COLO668 (cell line): ENCODE results near the gene MAP10.
A peak's percentile ranks its signal among the peaks of the same experiment; 100 is the strongest.
"Not testable (repeated sequence)": the region's sequence is repeated elsewhere in the genome, so short reads cannot be mapped to it uniquely, and the experiment has no call there.

Experiments
- DNase-seq: peaks from one replicate; lab custom pipeline; 2025; ENCODE audit not compliant: unreplicated experiment; lab: John Stamatoyannopoulos, UW

Gene MAP10

GRCh38 chr1:232805269-232806185 is at the start of gene MAP10:
Gene MAP10 (plus strand): TSS chr1:232805416. CDS start chr1:232805450, 34 bp downstream.
- peak; percentile 95 for DNase-seq

GRCh38 chr1:232764458-232765251 is 40.6 kb upstream of the MAP10 start:
- DNase-seq = no peak

GRCh38 chr1:232765542-232765941 is 39.7 kb upstream of the MAP10 start:
- DNase-seq = no peak

- DNase-seq = peak; percentile 22
Observed at GRCh38 chr1:232766241-232766890, 38.9 kb upstream of the MAP10 start.

GRCh38 chr1:232766904-232767303 is 38.3 kb upstream of the MAP10 start:
- DNase-seq = no peak

- no peak for DNase-seq
Observed at GRCh38 chr1:232767305-232768074, 37.7 kb upstream of the MAP10 start.

- no peak for DNase-seq
Observed at GRCh38 chr1:232768793-232769192, 36.4 kb upstream of the MAP10 start.

GRCh38 chr1:232769733-232770132 is 35.5 kb upstream of the MAP10 start:
- DNase-seq = no peak

- DNase-seq = no peak
Observed at GRCh38 chr1:232773752-232774151, 31.5 kb upstream of the MAP10 start.

GRCh38 chr1:232776526-232777106 is 28.6 kb upstream of the MAP10 start:
- no peak for DNase-seq

- no peak for DNase-seq
Observed at GRCh38 chr1:232780354-232780753, 24.9 kb upstream of the MAP10 start.

- no peak for DNase-seq
Observed at GRCh38 chr1:232784794-232785193, 20.4 kb upstream of the MAP10 start.

GRCh38 chr1:232785630-232786029 is 19.6 kb upstream of the MAP10 start:
- not testable (repeated sequence) for DNase-seq

- no peak for DNase-seq
Observed at GRCh38 chr1:232786845-232787455, 18.3 kb upstream of the MAP10 start.

GRCh38 chr1:232788235-232788872 is 16.9 kb upstream of the MAP10 start:
- DNase-seq = no peak

GRCh38 chr1:232789651-232790050 is 15.6 kb upstream of the MAP10 start:
- DNase-seq = no peak

GRCh38 chr1:232792949-232793348 is 12.3 kb upstream of the MAP10 start:
- no peak for DNase-seq

GRCh38 chr1:232793944-232794343 is 11.3 kb upstream of the MAP10 start:
- DNase-seq = peak; percentile 23

GRCh38 chr1:232795497-232796053 is 9.6 kb upstream of the MAP10 start:
- no peak for DNase-seq
